IPS-15b (cell line): ENCODE results near the gene GSDME.

Experiments used
- H3K27me3 ChIP-seq: one replicate; pipeline ENCODE4 v1.6.1; 2013; ENCODE audit warnings: low read length; ENCODE audit not compliant: control insufficient read depth, insufficient read depth
- H3K36me3 ChIP-seq: one replicate; pipeline ENCODE4 v1.6.1; 2013; ENCODE audit warnings: low read length; ENCODE audit not compliant: control insufficient read depth, insufficient read depth
- H3K4me1 ChIP-seq: one replicate; pipeline ENCODE4 v1.6.1; 2013; ENCODE audit warnings: mild to moderate bottlenecking, low read length; ENCODE audit not compliant: control insufficient read depth, insufficient read depth
- H3K4me3 ChIP-seq: one replicate; pipeline ENCODE4 v1.5.1; 2013; ENCODE audit warnings: low read depth, low read length
- H3K9ac ChIP-seq: one replicate; pipeline ENCODE4 v1.6.1; 2013; ENCODE audit warnings: low read depth, mild to moderate bottlenecking, low read length
- H3K9me3 ChIP-seq: one replicate; pipeline ENCODE4 v1.6.1; 2013; ENCODE audit warnings: mild to moderate bottlenecking, low read length; ENCODE audit not compliant: control insufficient read depth, insufficient read depth

The GSDME gene

DNA sequence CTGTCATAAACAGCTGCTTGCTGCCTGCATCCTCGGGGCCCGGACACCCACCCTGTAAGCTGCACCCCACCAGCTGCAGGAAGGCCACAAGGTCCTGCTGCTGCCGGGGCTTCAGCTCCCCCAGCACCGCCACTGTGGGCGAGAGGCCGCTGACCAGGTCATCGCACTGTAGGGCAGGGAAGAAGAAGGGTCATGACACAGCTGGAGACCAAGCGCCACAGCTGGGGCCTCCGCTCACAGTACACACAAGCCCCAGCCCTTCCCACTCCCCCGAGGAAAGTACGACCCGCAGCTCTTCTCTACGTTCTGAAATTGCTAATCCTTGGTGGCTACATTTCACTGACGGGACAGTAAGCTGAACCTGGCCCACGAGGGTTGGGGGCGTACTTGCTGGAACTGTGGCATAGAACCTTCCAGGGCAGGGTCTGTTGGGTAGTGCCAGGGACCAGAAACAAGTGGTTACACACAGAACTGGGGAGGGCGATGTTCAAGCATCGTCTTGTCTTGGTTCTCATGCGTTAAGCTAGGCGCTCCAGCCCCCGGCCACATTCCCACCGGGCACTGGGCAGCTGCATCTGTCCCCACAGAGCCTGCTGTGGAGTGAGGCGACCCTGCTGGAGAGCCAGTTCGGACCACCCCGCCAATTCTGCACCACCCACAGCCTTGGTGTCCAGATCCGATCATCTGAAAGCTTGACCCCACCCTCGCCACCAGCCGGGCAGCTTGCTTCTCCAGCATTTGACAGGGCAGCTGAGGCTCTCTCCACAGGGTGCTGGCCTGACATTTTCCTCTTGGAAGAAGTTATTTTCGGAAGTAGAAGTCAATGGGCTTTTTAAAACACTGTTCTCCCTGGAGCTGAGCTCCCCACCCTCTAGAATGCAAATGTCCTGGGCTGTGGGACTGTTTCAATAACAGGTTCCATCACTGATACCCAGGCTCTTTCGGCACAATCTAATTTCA is 50.8 kb downstream of the GSDME start:
- H3K27me3 ChIP-seq, result no peaks in the 10 kb centered on the region
- H3K4me3 ChIP-seq, result no peak overlapping the region
- H3K36me3 ChIP-seq, result peaks cover 3% of the 10 kb centered on the region
- no peaks in the 10 kb centered on the region for H3K9me3 ChIP-seq
- no peak overlapping the region for H3K9ac ChIP-seq
- no peaks in the 10 kb centered on the region for H3K4me1 ChIP-seq

DNA sequence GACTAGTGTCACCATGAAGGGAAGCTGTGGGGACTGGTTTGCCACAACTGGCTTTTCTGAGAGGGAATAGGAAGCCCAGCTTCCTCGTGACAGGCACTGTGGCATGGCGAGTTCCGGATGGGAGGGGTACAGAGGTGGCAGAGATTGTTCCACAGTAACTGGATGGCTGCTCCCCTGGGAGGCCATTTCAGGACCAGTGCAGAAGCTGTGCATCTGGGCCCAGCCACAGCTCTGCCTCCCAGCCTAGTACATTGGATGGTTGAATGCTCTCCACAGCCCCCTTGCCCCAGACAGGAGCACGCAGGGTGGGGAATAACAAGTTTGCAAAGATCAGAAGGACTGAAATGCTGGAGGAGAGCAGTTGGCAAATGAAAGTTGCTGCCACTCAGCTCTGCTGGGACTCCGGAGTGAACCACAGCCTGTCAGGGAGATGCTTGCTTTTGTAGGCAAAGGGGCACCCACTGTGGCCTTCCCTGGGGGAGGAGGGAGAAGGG is 51.8 kb downstream of the GSDME start:
- Histone ChIP-seq H3K27me3 (no peaks in the 10 kb centered on the region), H3K4me1 (no peaks in the 10 kb centered on the region), H3K36me3 (peaks cover 3% of the 10 kb centered on the region), H3K9me3 (no peaks in the 10 kb centered on the region), H3K4me3 (no peak overlapping the region), H3K9ac (peak overlapping the region; percentile 12)

- H3K4me1 ChIP-seq, result no peaks in the 10 kb centered on the region
- no peaks in the 10 kb centered on the region for H3K27me3 ChIP-seq
- no peak overlapping the region for H3K9ac ChIP-seq
- peaks cover 3% of the 10 kb centered on the region for H3K36me3 ChIP-seq
- H3K9me3 ChIP-seq, result no peaks in the 10 kb centered on the region
- H3K4me3 ChIP-seq, result no peak overlapping the region
Measured at GRCh38 chr7:24704311-24704710, 53.0 kb downstream of the GSDME start.

- Histone ChIP-seq H3K4me1 (no peaks in the 10 kb centered on the region), H3K27me3 (no peaks in the 10 kb centered on the region), H3K36me3 (peaks cover 3% of the 10 kb centered on the region), H3K9ac (no peak overlapping the region), H3K9me3 (no peaks in the 10 kb centered on the region), H3K4me3 (no peak overlapping the region)
Measured at GRCh38 chr7:24703296-24703695, 54.0 kb downstream of the GSDME start.

- no peak overlapping the region for H3K4me3 ChIP-seq
Measured at GRCh38 chr7:24702755-24703154, 54.5 kb downstream of the GSDME start.

GRCh38 chr7:24701261-24702235 is 55.7 kb downstream of the GSDME start:
- no peaks in the 10 kb centered on the region for H3K27me3 ChIP-seq
- no peak overlapping the region for H3K4me3 ChIP-seq
- H3K9ac ChIP-seq, result no peak overlapping the region
- H3K4me1 ChIP-seq, result no peaks in the 10 kb centered on the region
- H3K9me3 ChIP-seq, result no peaks in the 10 kb centered on the region
- peaks cover 3% of the 10 kb centered on the region for H3K36me3 ChIP-seq

More at GRCh38 chr7:24702755-24703154, 54.5 kb downstream of the GSDME start:
- Histone ChIP-seq H3K9ac (no peak overlapping the region), H3K9me3 (no peaks in the 10 kb centered on the region), H3K27me3 (no peaks in the 10 kb centered on the region), H3K36me3 (peaks cover 3% of the 10 kb centered on the region), H3K4me1 (no peaks in the 10 kb centered on the region)

DNA sequence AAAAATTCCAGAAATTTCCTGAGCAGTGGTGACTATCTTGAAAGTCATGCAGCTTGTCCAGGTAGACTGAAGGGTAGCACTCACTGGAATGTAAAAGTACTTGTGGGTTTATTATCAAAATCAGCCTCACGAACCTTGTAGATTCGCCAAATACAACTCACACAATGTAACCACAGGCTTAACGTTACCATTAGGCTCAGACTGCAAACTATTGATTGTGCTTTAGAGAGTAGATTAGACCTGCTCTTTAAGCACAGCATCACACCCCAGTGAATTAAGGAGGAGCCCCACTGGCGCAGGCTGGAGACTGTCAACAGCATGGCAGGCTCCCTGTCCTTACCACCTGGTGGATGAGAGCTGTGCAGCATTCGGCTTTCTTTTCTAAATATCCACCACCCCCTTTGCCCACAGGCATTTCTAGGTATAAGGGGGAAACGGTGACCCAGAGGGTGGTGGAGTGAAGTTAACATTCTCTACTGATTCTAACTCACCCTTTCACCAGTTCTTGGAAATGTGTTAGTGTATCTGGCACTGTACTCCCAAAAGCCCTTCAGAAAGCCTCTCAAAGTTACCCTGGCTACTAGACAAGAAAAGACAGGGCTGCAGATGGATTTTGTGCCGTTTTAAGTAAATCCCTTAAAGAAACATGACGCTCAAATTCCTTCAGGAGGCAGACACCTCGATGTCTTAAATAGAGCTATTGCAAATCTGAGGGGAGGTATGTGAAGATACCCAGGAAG is 56.6 kb downstream of the GSDME start:
- no peaks in the 10 kb centered on the region for H3K27me3 ChIP-seq
- no peak overlapping the region for H3K4me3 ChIP-seq
- H3K9ac ChIP-seq, result no peak overlapping the region
- H3K9me3 ChIP-seq, result no peaks in the 10 kb centered on the region
- no peaks in the 10 kb centered on the region for H3K36me3 ChIP-seq
- H3K4me1 ChIP-seq, result no peaks in the 10 kb centered on the region

DNA sequence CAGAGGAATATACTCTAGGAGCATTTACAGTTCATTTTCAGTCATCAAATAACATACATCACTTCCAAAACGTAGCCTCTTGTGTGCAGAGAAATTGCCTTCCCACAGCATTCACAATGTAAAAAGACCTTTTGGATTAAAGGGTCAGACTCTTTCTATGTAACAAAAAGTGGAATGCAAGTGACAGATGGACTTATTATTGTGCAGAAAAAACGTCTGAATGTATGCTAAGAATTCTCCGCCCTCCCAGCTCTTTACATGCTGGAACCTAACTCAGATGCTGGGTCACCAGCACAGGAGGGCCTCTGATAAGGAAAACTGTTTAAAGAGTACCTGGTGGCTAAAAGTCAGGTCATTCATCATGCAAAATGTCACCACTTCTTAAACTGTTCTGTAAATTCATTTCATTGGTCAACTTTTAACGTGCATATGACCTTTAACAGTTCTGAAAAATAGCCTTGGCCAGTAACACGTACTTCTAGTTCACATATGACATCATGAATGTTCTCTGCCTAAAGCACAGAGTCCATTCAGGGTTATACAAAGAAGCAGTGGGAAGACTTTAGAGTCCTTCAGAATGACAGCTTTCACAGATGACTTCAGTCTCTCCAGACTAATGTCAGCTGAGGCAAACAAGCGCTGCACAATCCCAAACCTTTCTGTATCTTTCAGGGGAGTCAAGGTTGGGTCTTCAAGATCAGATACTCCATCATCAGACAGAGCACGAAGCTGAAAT is 58.6 kb downstream of the GSDME start:
- Histone ChIP-seq H3K9ac (no peak overlapping the region), H3K4me1 (no peaks in the 10 kb centered on the region), H3K4me3 (no peak overlapping the region), H3K36me3 (no peaks in the 10 kb centered on the region), H3K27me3 (no peaks in the 10 kb centered on the region), H3K9me3 (no peaks in the 10 kb centered on the region)

GRCh38 chr7:24697416-24697815 is 59.8 kb downstream of the GSDME start:
- Histone ChIP-seq H3K4me1 (no peaks in the 10 kb centered on the region), H3K27me3 (no peaks in the 10 kb centered on the region), H3K36me3 (no peaks in the 10 kb centered on the region), H3K9ac (no peak overlapping the region), H3K9me3 (no peaks in the 10 kb centered on the region), H3K4me3 (no peak overlapping the region)

GRCh38 chr7:24692592-24692991 is 64.7 kb downstream of the GSDME start:
- Histone ChIP-seq H3K4me3 (no peak overlapping the region), H3K36me3 (no peaks in the 10 kb centered on the region), H3K9ac (no peak overlapping the region), H3K27me3 (no peaks in the 10 kb centered on the region), H3K4me1 (no peaks in the 10 kb centered on the region), H3K9me3 (no peaks in the 10 kb centered on the region)
